SK-N-SH treated with all-trans-retinoic acid at 6 μM for 48 hours (cell line): ENCODE results near the gene DIP2B.

ENCODE experiments used
- ARNTL ChIP-seq: fragments of 450-650 bp; formaldehyde crosslinking; IDR thresholded peaks from 2 replicates; pipeline ENCODE4 v1.5.0; 2020; ENCODE audit warnings: low read depth, mild to moderate bottlenecking, moderate library complexity, borderline replicate concordance
- CREB5 ChIP-seq: fragments of 250-450 bp; sonication (Bioruptor Pico); IDR thresholded peaks from 2 replicates; pipeline ENCODE4 v1.5.1; 2020; ENCODE audit warnings: low read depth, mild to moderate bottlenecking, moderate library complexity
- ESRRG ChIP-seq: fragments of 250-450 bp; sonication (Bioruptor Pico); IDR thresholded peaks from 2 replicates; pipeline ENCODE4 v1.6.1; 2021; ENCODE audit warnings: mild to moderate bottlenecking
- ISL1 ChIP-seq: fragments of 250-450 bp; sonication (Bioruptor Pico); IDR thresholded peaks from 2 replicates; pipeline ENCODE4 v2.1.2; 2022; ENCODE audit warnings: mild to moderate bottlenecking, moderate library complexity
- OSR1 ChIP-seq: fragments of 250-450 bp; sonication (Bioruptor Pico); IDR thresholded peaks from 2 replicates; pipeline ENCODE4 v1.8.0; 2022; ENCODE audit warnings: moderate library complexity, mild to moderate bottlenecking, inconsistent platforms
- PATZ1 ChIP-seq: fragments of 250-450 bp; sonication (Bioruptor Pico); IDR thresholded peaks from 2 replicates; pipeline ENCODE4 v1.8.0; 2020; ENCODE audit warnings: mild to moderate bottlenecking, moderate library complexity, borderline replicate concordance
- POU6F1 ChIP-seq: fragments of 250-450 bp; sonication (Bioruptor Pico); IDR thresholded peaks from 2 replicates; pipeline ENCODE4 v1.8.0; 2021; ENCODE audit warnings: low read depth, mild to moderate bottlenecking, moderate library complexity, borderline replicate concordance
- PPARA ChIP-seq: fragments of 250-450 bp; sonication (Bioruptor Pico); IDR thresholded peaks from 2 replicates; pipeline ENCODE4 v1.5.0; 2020; ENCODE audit warnings: mild to moderate bottlenecking, borderline replicate concordance
- RARB ChIP-seq: fragments of 250-450 bp; sonication (Bioruptor Pico); IDR thresholded peaks from 2 replicates; pipeline ENCODE4 v1.8.0; 2021; ENCODE audit warnings: mild to moderate bottlenecking, moderate library complexity
- TSHZ2 ChIP-seq: fragments of 250-450 bp; sonication (Bioruptor Pico); IDR thresholded peaks from 2 replicates; pipeline ENCODE4 v1.5.0; 2020; ENCODE audit warnings: mild to moderate bottlenecking, moderate library complexity
- ZFP3 ChIP-seq: fragments of 250-450 bp; sonication (Bioruptor Pico); IDR thresholded peaks from 2 replicates; pipeline ENCODE4 v1.5.0; 2020; ENCODE audit warnings: mild to moderate bottlenecking, moderate library complexity
- ZFP30 ChIP-seq: fragments of 450-650 bp; formaldehyde crosslinking; IDR thresholded peaks from 2 replicates; pipeline ENCODE4 v1.5.0; 2022; ENCODE audit warnings: mild to moderate bottlenecking, moderate library complexity

- TF ChIP-seq TSHZ2 (CRISPR knock-in tag) (no peak), CREB5 (CRISPR knock-in tag) (no peak), ESRRG (no peak), POU6F1 (CRISPR knock-in tag) (no peak), ZFP30 (no peak), RARB (no peak), ISL1 (CRISPR knock-in tag) (no peak), ARNTL (CRISPR knock-in tag) (no peak), PATZ1 (CRISPR knock-in tag) (no peak), OSR1 (CRISPR knock-in tag) (no peak), ZFP3 (CRISPR knock-in tag) (no peak), PPARA (CRISPR knock-in tag) (no peak)
Observed at GRCh38 chr12:50672158-50672557, 167.4 kb downstream of the DIP2B start.
